K562 (cell line): ENCODE results near the gene ASB2. TPM values are rescaled to one million over a fixed set of nuclear protein-coding genes. Genes with fewer than 3 reads are reported as not detected.

Experiments used
- ATAC-seq: fragments of 200-7000 bp; cut with Tn5 transposase; 3 replicates; pipeline ENCODE4 v1.9.1; 2020; ENCODE audit warnings: moderate library complexity
- BruUV-seq: library from RNA; stranded (reverse); fragments of 400-500 nt; replicated peaks from 2 replicates; lab custom pipeline; 2021; lab: Mats Ljungman, UMichigan
- CTCF ChIA-PET: fragments of 300-600 bp; formaldehyde crosslinking; extraction: SDS; loops from one replicate; lab custom pipeline; 2021; ENCODE audit warnings: low intra/inter-chr PET ratio; lab: Yijun Ruan, JAX
- POLR2A ChIA-PET: fragments of 300-600, 350-650 bp; sonication (Branson Sonifier 250); formaldehyde crosslinking; extraction: SDS; loops from one replicate; lab custom pipeline; 2021; ENCODE audit warnings: antibody characterized with exemption, inconsistent platforms; lab: Yijun Ruan, JAX
- DNase-seq, 4 experiments: peaks; one replicate each; pipeline versions ENCODE4 v3.0.0 to v3.0.0-alpha.2; 2011 to 2018; ENCODE audit warnings: low spot score in 3 of 4, mixed read lengths in 3 of 4; ENCODE audit errors: extremely low read depth in 1 of 4
- FAIRE-seq: peaks from 2 replicates; lab custom pipeline; 2011; peaks lifted over from hg19 to GRCh38; lab: Jason Lieb, UNC
- H2AFZ ChIP-seq: 2 replicates; pipeline ENCODE4 v1.6.0; 2011; ENCODE audit warnings: low read depth, low read length, control low read depth, inconsistent platforms
- H3K27ac ChIP-seq: fragments of 200-600 bp; 3 replicates; pipeline ENCODE4 v1.8.0; 2011; ENCODE audit warnings: low read depth, mild to moderate bottlenecking, control low read depth, inconsistent platforms, low read length, moderate library complexity, mixed read lengths; ENCODE audit errors: extremely low read depth
- H3K27me3 ChIP-seq, 2 experiments: fragments of 300-600 bp in 1 of 2; 2 replicates in 1 of 2; 3 replicates in 1 of 2; pipeline versions ENCODE4 v1.6.0 to v1.8.0; 2011; ENCODE audit warnings: inconsistent platforms in 2 of 2, low read length in 2 of 2, mild to moderate bottlenecking in 1 of 2, mixed read lengths in 1 of 2, moderate library complexity in 1 of 2; ENCODE audit not compliant: control insufficient read depth in 2 of 2, insufficient read depth in 2 of 2
- H3K36me3 ChIP-seq: fragments of 300-600 bp; 3 replicates; pipeline ENCODE4 v1.8.0; 2011; ENCODE audit warnings: mild to moderate bottlenecking, low read length, inconsistent platforms; ENCODE audit not compliant: control insufficient read depth, insufficient read depth
- H3K4me1 ChIP-seq, 2 experiments: fragments of 200-600 bp in 1 of 2; replicated peaks in 1 of 2; 2 replicates in 1 of 2; 3 replicates in 1 of 2; pipeline versions ENCODE4 v1.5.1 to v1.8.0; 2011; ENCODE audit warnings: inconsistent platforms in 2 of 2, low read length in 2 of 2, mild to moderate bottlenecking in 1 of 2, mixed read lengths in 1 of 2, moderate library complexity in 1 of 2; ENCODE audit not compliant: control insufficient read depth in 2 of 2, insufficient read depth in 2 of 2
- H3K4me2 ChIP-seq: 2 replicates; pipeline ENCODE4 v1.6.1; 2011; ENCODE audit warnings: low read length, control low read depth, inconsistent platforms, mixed read lengths; ENCODE audit not compliant: insufficient read depth
- H3K4me3 ChIP-seq: fragments of 200-600 bp; sonication (generic), shearing (Covaris generic); 2 replicates; pipeline ENCODE4 v1.5.1; 2016; ENCODE audit warnings: control low read depth, inconsistent platforms
- H3K79me2 ChIP-seq: fragments of 200-600 bp; 3 replicates; pipeline ENCODE4 v1.8.0; 2011; ENCODE audit warnings: low read length, inconsistent platforms; ENCODE audit not compliant: control insufficient read depth, insufficient read depth
- H3K9ac ChIP-seq, 2 experiments: 2 replicates each; pipeline versions ENCODE4 v1.6.0 to v1.6.1; 2011; ENCODE audit warnings: low read depth in 2 of 2, low read length in 2 of 2, control low read depth in 1 of 2, inconsistent platforms in 1 of 2, mild to moderate bottlenecking in 1 of 2, mixed read lengths in 1 of 2; ENCODE audit not compliant: insufficient read depth in 1 of 2
- H3K9me1 ChIP-seq: one replicate; pipeline ENCODE4 v1.6.0; 2011; ENCODE audit warnings: inconsistent platforms, mild to moderate bottlenecking, low read length, moderate library complexity; ENCODE audit not compliant: control insufficient read depth, insufficient read depth
- H3K9me3 ChIP-seq: replicated peaks from 2 replicates; pipeline ENCODE4 v1.5.1; 2011; ENCODE audit warnings: low read depth, low read length, inconsistent platforms; ENCODE audit not compliant: control insufficient read depth, insufficient read depth
- H4K20me1 ChIP-seq: replicated peaks from 2 replicates; pipeline ENCODE4 v1.6.1; 2011; ENCODE audit warnings: low read length, inconsistent platforms, mixed read lengths; ENCODE audit not compliant: control insufficient read depth, insufficient read depth
- ETS1 ChIP-seq: conservative IDR thresholded peaks from 2 replicates; pipeline ENCODE4 v1.6.1; 2011; ENCODE audit warnings: low read depth, mild to moderate bottlenecking, low read length; ENCODE audit not compliant: control insufficient read depth
- HMGXB4 ChIP-seq: sonication (generic); formaldehyde crosslinking; IDR thresholded peaks from 2 replicates; pipeline ENCODE4 v1.8.1; 2023; ENCODE audit warnings: mild to moderate bottlenecking, missing genetic modification reagents
- NELFE ChIP-seq: IDR thresholded peaks from 2 replicates; pipeline ENCODE4 v1.6.1; 2011; ENCODE audit warnings: mild to moderate bottlenecking; ENCODE audit not compliant: insufficient read depth, insufficient read length
- NFYB ChIP-seq: IDR thresholded peaks from 2 replicates; pipeline ENCODE4 v1.6.1; 2011; ENCODE audit warnings: mild to moderate bottlenecking, moderate library complexity; ENCODE audit not compliant: insufficient read length; ENCODE audit errors: extremely low read depth
- POLR3G ChIP-seq: IDR thresholded peaks from 2 replicates; pipeline ENCODE4 v1.6.1; 2011; ENCODE audit not compliant: insufficient read length, insufficient replicate concordance; ENCODE audit errors: extremely low read depth
- RBM25 ChIP-seq: fragments of 200-400 bp; formaldehyde crosslinking; IDR thresholded peaks from 2 replicates; pipeline ENCODE4 v1.6.1; 2018; ENCODE audit warnings: low read length, low read depth, moderate library complexity; ENCODE audit not compliant: severe bottlenecking
- ZBED1 ChIP-seq: IDR thresholded peaks from 2 replicates; pipeline ENCODE4 v1.6.1; 2014
- ZFP36 ChIP-seq: fragments of 150-350 bp; IDR thresholded peaks from 2 replicates; pipeline ENCODE4 v1.6.1; 2018; ENCODE audit warnings: low read length, low read depth; ENCODE audit not compliant: partially characterized antibody
- ZNF197 ChIP-seq: fragments of 200-800 bp; sonication (Bioruptor generic); IDR thresholded peaks from 2 replicates; pipeline ENCODE4 v1.6.1; 2016; ENCODE audit warnings: low read depth, missing genetic modification characterization, missing compliant biosample characterization
- WGBS: fragments of 100-300 bp; shearing (Covaris generic); methylation state at CpG from one replicate; pipeline ENCODE4 v1.1.6; 2016; ENCODE audit warnings: low coverage, mixed read lengths; ENCODE audit not compliant: insufficient coverage; ENCODE audit errors: missing lambda C conversion rate; 5-methylcytosine and 5-hydroxymethylcytosine counted together
- in situ Hi-C: fragments of 300-500 bp; cut with MboI; formaldehyde crosslinking; loops from 4 replicates; pipeline ENCODE4 v1.15.0; 2018; ENCODE audit warnings: inconsistent platforms, mixed read lengths
- intact Hi-C: fragments of 100-400 bp; cut with micrococcal nuclease; formaldehyde crosslinking; loops from 2 replicates; pipeline ENCODE4 v1.14.2; 2022
- polyA plus RNA-seq, 8 experiments: library from polyadenylated mRNA; depleted of rRNA in 4 of 8; stranded (reverse) in 5 of 8; unstranded in 3 of 8; fragments of >200 nt; fragmentation: Nextera tagmentation in 2 of 8; fragmentation: Illumina TruSeq in 1 of 8; extraction: Ambion mirVana in 2 of 8; extraction: Trizol in 1 of 8; gene quantifications; 2 replicates each; pipeline versions ENCODE4 v1.2.1 to v1.2.3, GENCODE V29; 2011 to 2014; ENCODE audit warnings: inconsistent platforms in 1 of 8, missing spikeins in 1 of 8
- total RNA-seq, 7 experiments: library from RNA; depleted of rRNA in 6 of 7; stranded (reverse); fragments of >200 nt in 6 of 7; fragmentation: Illumina TruSeq in 2 of 7; extraction: Trizol in 2 of 7; gene quantifications; 2 replicates each; pipeline versions ENCODE4 v1.2.1 to v1.2.3, GENCODE V29; 2011 to 2021; ENCODE audit warnings: low replicate concordance in 1 of 7

The ASB2 gene
- total and polyA plus RNA-seq, 9 of the 15 experiments (the other 6 are each of a cell fraction or from before 2014, with no cell fraction given): not detected

- in situ Hi-C loops: no loop called here
- Histone ChIP-seq H3K36me3 (no peaks in the 10 kb centered on the region), H3K27me3 (peaks cover 0 to 25% of the 10 kb centered on the region in 2 experiments; a peak in 3 of 5 replicates), H2AFZ (no peak overlapping the region), H3K4me2 (no peak overlapping the region), H3K9me1 (no peaks in the 10 kb centered on the region), H3K4me3 (no peak overlapping the region), H3K79me2 (no peaks in the 10 kb centered on the region), H4K20me1 (no peaks in the 10 kb centered on the region), H3K9me3 (no peaks in the 10 kb centered on the region), H3K9ac (no peak overlapping the region), H3K4me1 (no peaks in the 10 kb centered on the region), H3K27ac (no peak overlapping the region)
- POLR2A ChIA-PET: no interaction called here
- WGBS: under 1% methylated on average over 17 of the region's 18 CpGs
- ATAC-seq (no peak), DNase-seq (no peak), FAIRE-seq (no peak)
- CTCF ChIA-PET: no interaction called here
- intact Hi-C loops: loop anchor here (10.0 kb wide), 1 partner anchor 1084 kb away; no protein-coding TSS in a partner anchor
- no TSS peak for BruUV-seq
- TF ChIP-seq RBM25 (peak; percentile 76), NELFE (no peak), NFYB (no peak), ZFP36 (peak; percentile 64), ETS1 (no peak), POLR3G (no peak), ZNF197 (CRISPR knock-in tag) (no peak), HMGXB4 (no peak), ZBED1 (no peak)
These were observed 55.2 kb downstream of the ASB2 start for GRCh38 chr14:93921001-93921806.
